AG04449 (cell line): ENCODE data around the gene SERPINH1.
"Not testable (repeated sequence)": the region's sequence is repeated elsewhere in the genome, so short reads cannot be mapped to it uniquely, and the experiment has no call there.

ENCODE experiments used
- CTCF ChIA-PET: fragments of 350-600 bp; formaldehyde crosslinking; extraction: SDS; loops from one replicate; lab custom pipeline; 2021; ENCODE audit warnings: antibody characterized with exemption; lab: Yijun Ruan, JAX
- POLR2A ChIA-PET: fragments of 400-600, 350-600 bp; formaldehyde crosslinking; extraction: SDS; loops from one replicate; lab custom pipeline; 2020; ENCODE audit warnings: antibody characterized with exemption, inconsistent platforms; lab: Yijun Ruan, JAX
- DNase-seq: peaks from one replicate; pipeline ENCODE4 v3.0.0-alpha.2; 2010; ENCODE audit warnings: low read depth, low spot score
- H3K4me3 ChIP-seq: 2 replicates; pipeline ENCODE4 v1.5.1; 2011; ENCODE audit warnings: low read depth, mild to moderate bottlenecking, control low read depth, low read length
- CTCF ChIP-seq: IDR thresholded peaks from one replicate; pipeline ENCODE4 v1.5.1; 2011; ENCODE audit warnings: mild to moderate bottlenecking, moderate library complexity, low read length, control low read depth, inconsistent platforms; ENCODE audit not compliant: insufficient read depth; ENCODE audit errors: missing control alignments

SERPINH1 gene

GRCh38 chr11:75583718-75584658 lies 21.9 kb downstream of the SERPINH1 start:
- DNase-seq: no peak
- CTCF ChIA-PET: interaction anchor here (0.7 to 1.9 kb wide), 9 partner anchors 8 to 276 kb away, joined by 3 to 7 read pairs (median 5); no protein-coding TSS in a partner anchor
- POLR2A ChIA-PET: interaction anchor here (0.8 to 2.8 kb wide), 5 partner anchors 9 to 72 kb away, joined by 3 to 19 read pairs (median 6); partner anchors contain the start of gene SERPINH1
- no peak for TF ChIP-seq CTCF
- peak overlapping the region; percentile 54 for H3K4me3 ChIP-seq

- POLR2A ChIA-PET: interaction anchor here (1.8 to 2.8 kb wide), 3 partner anchors 19 to 31 kb away, joined by 6 to 19 read pairs (median 7); partner anchors contain the start of gene SERPINH1
- not testable (repeated sequence) for DNase-seq, H3K4me3 ChIP-seq
- CTCF ChIA-PET: interaction anchor here (0.7 to 3.9 kb wide), 5 partner anchors 9 to 36 kb away, joined by 3 to 14 read pairs (median 4); no protein-coding TSS in a partner anchor
Observed at GRCh38 chr11:75584659-75585292, 22.7 kb downstream of the SERPINH1 start.

- ChIA-PET CTCF (interaction anchor here (0.7 to 3.9 kb wide), 5 partner anchors 10 to 121 kb away, joined by 3 to 14 read pairs (median 3); no protein-coding TSS in a partner anchor), POLR2A (interaction anchor here (1.8 to 2.8 kb wide), 3 partner anchors 18 to 31 kb away, joined by 6 to 19 read pairs (median 7); partner anchors contain the start of gene SERPINH1)
- H3K4me3 ChIP-seq: no peak overlapping the region
- no peak for TF ChIP-seq CTCF
- no peak for DNase-seq
Observed at GRCh38 chr11:75585293-75585670, 23.2 kb downstream of the SERPINH1 start.

- no peak for TF ChIP-seq CTCF
- ChIA-PET POLR2A (no interaction called here), CTCF (interaction anchor here (1.0 to 3.9 kb wide), 3 partner anchors 9 to 120 kb away, joined by 3 to 14 read pairs (median 3); no protein-coding TSS in a partner anchor)
- no peak overlapping the region for H3K4me3 ChIP-seq
- no peak for DNase-seq
Observed at GRCh38 chr11:75586395-75586794, 24.3 kb downstream of the SERPINH1 start.

- no peak for TF ChIP-seq CTCF
- no peak for DNase-seq
- CTCF ChIA-PET: interaction anchor here (0.8 to 3.9 kb wide), 4 partner anchors 7 to 142 kb away, joined by 3 to 21 read pairs (median 10); no protein-coding TSS in a partner anchor
- POLR2A ChIA-PET: no interaction called here
- H3K4me3 ChIP-seq: no peak overlapping the region
Observed at GRCh38 chr11:75588051-75588481, 26.0 kb downstream of the SERPINH1 start.

GRCh38 chr11:75589051-75589450 lies 27.0 kb downstream of the SERPINH1 start:
- no peak overlapping the region for H3K4me3 ChIP-seq
- no peak for TF ChIP-seq CTCF
- ChIA-PET POLR2A (no interaction called here), CTCF (interaction anchor here (1.0 to 3.7 kb wide), 3 partner anchors 10 to 143 kb away, joined by 3 to 21 read pairs (median 5); no protein-coding TSS in a partner anchor)
- DNase-seq: no peak
